ENCODE results near the gene TSC22D4. TPM values are rescaled to one million over a fixed set of nuclear protein-coding genes. Genes with fewer than 3 reads are reported as not detected.

Gene TSC22D4
- total and polyA plus RNA-seq, 9 of the 15 experiments (the other 6 are each of a cell fraction or from before 2014, with no cell fraction given): 0.37 to 107 (median 28.7) TPM

DNA sequence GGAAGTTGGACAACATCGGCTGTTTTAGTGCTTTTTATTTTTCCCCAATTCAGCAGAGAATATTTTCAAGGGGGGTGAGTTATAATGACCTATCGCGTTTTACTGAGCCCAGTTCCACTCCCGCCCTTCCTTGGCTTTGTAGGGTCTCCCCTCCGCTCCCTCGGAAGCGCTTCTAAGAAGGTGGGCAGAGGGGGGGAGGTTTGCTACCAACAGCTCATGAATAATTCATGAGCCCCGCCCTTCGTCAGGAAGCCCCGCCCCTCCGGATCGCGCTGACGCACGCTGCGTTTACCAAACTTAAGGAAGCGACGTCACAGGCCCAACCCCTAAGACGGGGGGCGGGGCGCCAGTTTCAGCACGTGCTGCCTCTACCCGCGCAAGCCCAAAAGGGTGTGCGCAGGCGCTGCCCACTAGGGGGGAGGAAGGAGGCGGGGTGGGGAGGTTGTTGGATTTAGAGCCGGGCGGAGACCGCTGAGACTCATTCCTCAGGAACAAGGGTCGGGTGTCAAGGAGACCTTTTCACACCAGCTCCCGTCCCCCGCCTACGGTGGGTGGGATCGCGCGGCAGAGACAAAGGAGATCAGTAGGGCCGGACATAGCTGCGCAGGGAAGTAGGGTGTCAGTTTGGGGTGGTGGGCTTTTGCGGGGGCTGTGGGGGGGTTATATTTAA lies 49.9 kb downstream of the TSC22D4 start (continued):
- TF ChIP-seq, protein P1, sequence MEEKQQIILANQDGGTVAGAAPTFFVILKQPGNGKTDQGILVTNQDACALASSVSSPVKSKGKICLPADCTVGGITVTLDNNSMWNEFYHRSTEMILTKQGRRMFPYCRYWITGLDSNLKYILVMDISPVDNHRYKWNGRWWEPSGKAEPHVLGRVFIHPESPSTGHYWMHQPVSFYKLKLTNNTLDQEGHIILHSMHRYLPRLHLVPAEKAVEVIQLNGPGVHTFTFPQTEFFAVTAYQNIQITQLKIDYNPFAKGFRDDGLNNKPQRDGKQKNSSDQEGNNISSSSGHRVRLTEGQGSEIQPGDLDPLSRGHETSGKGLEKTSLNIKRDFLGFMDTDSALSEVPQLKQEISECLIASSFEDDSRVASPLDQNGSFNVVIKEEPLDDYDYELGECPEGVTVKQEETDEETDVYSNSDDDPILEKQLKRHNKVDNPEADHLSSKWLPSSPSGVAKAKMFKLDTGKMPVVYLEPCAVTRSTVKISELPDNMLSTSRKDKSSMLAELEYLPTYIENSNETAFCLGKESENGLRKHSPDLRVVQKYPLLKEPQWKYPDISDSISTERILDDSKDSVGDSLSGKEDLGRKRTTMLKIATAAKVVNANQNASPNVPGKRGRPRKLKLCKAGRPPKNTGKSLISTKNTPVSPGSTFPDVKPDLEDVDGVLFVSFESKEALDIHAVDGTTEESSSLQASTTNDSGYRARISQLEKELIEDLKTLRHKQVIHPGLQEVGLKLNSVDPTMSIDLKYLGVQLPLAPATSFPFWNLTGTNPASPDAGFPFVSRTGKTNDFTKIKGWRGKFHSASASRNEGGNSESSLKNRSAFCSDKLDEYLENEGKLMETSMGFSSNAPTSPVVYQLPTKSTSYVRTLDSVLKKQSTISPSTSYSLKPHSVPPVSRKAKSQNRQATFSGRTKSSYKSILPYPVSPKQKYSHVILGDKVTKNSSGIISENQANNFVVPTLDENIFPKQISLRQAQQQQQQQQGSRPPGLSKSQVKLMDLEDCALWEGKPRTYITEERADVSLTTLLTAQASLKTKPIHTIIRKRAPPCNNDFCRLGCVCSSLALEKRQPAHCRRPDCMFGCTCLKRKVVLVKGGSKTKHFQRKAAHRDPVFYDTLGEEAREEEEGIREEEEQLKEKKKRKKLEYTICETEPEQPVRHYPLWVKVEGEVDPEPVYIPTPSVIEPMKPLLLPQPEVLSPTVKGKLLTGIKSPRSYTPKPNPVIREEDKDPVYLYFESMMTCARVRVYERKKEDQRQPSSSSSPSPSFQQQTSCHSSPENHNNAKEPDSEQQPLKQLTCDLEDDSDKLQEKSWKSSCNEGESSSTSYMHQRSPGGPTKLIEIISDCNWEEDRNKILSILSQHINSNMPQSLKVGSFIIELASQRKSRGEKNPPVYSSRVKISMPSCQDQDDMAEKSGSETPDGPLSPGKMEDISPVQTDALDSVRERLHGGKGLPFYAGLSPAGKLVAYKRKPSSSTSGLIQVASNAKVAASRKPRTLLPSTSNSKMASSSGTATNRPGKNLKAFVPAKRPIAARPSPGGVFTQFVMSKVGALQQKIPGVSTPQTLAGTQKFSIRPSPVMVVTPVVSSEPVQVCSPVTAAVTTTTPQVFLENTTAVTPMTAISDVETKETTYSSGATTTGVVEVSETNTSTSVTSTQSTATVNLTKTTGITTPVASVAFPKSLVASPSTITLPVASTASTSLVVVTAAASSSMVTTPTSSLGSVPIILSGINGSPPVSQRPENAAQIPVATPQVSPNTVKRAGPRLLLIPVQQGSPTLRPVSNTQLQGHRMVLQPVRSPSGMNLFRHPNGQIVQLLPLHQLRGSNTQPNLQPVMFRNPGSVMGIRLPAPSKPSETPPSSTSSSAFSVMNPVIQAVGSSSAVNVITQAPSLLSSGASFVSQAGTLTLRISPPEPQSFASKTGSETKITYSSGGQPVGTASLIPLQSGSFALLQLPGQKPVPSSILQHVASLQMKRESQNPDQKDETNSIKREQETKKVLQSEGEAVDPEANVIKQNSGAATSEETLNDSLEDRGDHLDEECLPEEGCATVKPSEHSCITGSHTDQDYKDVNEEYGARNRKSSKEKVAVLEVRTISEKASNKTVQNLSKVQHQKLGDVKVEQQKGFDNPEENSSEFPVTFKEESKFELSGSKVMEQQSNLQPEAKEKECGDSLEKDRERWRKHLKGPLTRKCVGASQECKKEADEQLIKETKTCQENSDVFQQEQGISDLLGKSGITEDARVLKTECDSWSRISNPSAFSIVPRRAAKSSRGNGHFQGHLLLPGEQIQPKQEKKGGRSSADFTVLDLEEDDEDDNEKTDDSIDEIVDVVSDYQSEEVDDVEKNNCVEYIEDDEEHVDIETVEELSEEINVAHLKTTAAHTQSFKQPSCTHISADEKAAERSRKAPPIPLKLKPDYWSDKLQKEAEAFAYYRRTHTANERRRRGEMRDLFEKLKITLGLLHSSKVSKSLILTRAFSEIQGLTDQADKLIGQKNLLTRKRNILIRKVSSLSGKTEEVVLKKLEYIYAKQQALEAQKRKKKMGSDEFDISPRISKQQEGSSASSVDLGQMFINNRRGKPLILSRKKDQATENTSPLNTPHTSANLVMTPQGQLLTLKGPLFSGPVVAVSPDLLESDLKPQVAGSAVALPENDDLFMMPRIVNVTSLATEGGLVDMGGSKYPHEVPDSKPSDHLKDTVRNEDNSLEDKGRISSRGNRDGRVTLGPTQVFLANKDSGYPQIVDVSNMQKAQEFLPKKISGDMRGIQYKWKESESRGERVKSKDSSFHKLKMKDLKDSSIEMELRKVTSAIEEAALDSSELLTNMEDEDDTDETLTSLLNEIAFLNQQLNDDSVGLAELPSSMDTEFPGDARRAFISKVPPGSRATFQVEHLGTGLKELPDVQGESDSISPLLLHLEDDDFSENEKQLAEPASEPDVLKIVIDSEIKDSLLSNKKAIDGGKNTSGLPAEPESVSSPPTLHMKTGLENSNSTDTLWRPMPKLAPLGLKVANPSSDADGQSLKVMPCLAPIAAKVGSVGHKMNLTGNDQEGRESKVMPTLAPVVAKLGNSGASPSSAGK (IDR thresholded peaks at IDR 0.05): peak; percentile 90
- TF ChIP-seq MBD2 (IDR thresholded peaks at IDR 0.05; ENCODE audit: borderline replicate concordance, low read depth) (peak; percentile 64), CCNT2 (IDR thresholded peaks at IDR 0.05; ENCODE audit: borderline replicate concordance, extremely low read depth, insufficient read length, low read depth, low read length) (peak; percentile 48), ZNF444 (CRISPR knock-in tag; IDR thresholded peaks at IDR 0.05) (no peak), ZNF12 (CRISPR knock-in tag; IDR thresholded peaks at IDR 0.05) (no peak), SIN3A (IDR thresholded peaks at IDR 0.05; ENCODE audit: borderline replicate concordance in 2 of 2, control insufficient read depth in 1 of 2, low read depth in 2 of 2, low read length in 2 of 2) (peak in 1 of 2 experiments; percentile 35; a peak in 2 of 4 replicates), PHB2 (IDR thresholded peaks at IDR 0.05; ENCODE audit: low read depth) (no peak), RBM39 (optimal IDR thresholded peaks at IDR 0.05; ENCODE audit: low read depth, low read length) (peak; percentile 69), TAF15 (IDR thresholded peaks at IDR 0.05; ENCODE audit: low read depth, low read length) (peak; percentile 74; the same call in 1 of the 2 replicates), RBFOX2 (IDR thresholded peaks at IDR 0.05; ENCODE audit: low read depth, low read length) (peak; percentile 66), HNRNPH1 (optimal IDR thresholded peaks at IDR 0.05; ENCODE audit: low read depth, low read length) (no peak), FOXK2 (conservative IDR thresholded peaks at IDR 0.05 in 1 of 2, IDR thresholded peaks at IDR 0.05 in 1 of 2; ENCODE audit: low read depth in 2 of 2) (peak; percentile 19 to 67; a peak in 3 of 4 replicates), MAZ (CRISPR knock-in tag; conservative IDR thresholded peaks at IDR 0.05 in 1 of 2, IDR thresholded peaks at IDR 0.05 in 1 of 2) (peak; percentile 95 to 98)
- TF ChIP-seq, protein P2, sequence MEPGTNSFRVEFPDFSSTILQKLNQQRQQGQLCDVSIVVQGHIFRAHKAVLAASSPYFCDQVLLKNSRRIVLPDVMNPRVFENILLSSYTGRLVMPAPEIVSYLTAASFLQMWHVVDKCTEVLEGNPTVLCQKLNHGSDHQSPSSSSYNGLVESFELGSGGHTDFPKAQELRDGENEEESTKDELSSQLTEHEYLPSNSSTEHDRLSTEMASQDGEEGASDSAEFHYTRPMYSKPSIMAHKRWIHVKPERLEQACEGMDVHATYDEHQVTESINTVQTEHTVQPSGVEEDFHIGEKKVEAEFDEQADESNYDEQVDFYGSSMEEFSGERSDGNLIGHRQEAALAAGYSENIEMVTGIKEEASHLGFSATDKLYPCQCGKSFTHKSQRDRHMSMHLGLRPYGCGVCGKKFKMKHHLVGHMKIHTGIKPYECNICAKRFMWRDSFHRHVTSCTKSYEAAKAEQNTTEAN (CRISPR knock-in tag; IDR thresholded peaks at IDR 0.05): 0 out of 2 replicates have a peak, but pooled peaks have one; percentile 25

All from K562 (cell line).